Hindlimb muscle (tissue), 1 donor: ENCODE results near the gene CEACAM1. TPM values are rescaled to one million over a fixed set of nuclear protein-coding genes. Genes with fewer than 3 reads are reported as not detected.
"Not testable (repeated sequence)": the region's sequence is repeated elsewhere in the genome, so short reads cannot be mapped to it uniquely, and the experiment has no call there.

Source experiments
- DNase-seq: peaks from one replicate; pipeline ENCODE4 v3.0.0-alpha.2; 2013
- polyA plus RNA-seq: library from polyadenylated mRNA; unstranded; fragments of 120-200 nt; gene quantifications from one replicate; pipeline ENCODE4 v1.2.1, GENCODE V29; 2013; ENCODE audit not compliant: insufficient read length

The CEACAM1 gene
- polyA plus RNA-seq, 1 donor, result 2.1 TPM

GRCh38 chr19:42473686-42474085, 54.6 kb downstream of the CEACAM1 start:
- no peak for DNase-seq

- DNase-seq, result no peak
Observed at GRCh38 chr19:42472402-42473147, 55.7 kb downstream of the CEACAM1 start.

- no peak for DNase-seq
Observed at GRCh38 chr19:42471554-42472249, 56.6 kb downstream of the CEACAM1 start.

GRCh38 chr19:42469311-42470235, 58.7 kb downstream of the CEACAM1 start:
- no peak for DNase-seq

- DNase-seq, result no peak
Observed at GRCh38 chr19:42468273-42468796, 59.9 kb downstream of the CEACAM1 start.

- no peak for DNase-seq
Observed at GRCh38 chr19:42467183-42467760, 61.0 kb downstream of the CEACAM1 start.

GRCh38 chr19:42466521-42467182, 61.6 kb downstream of the CEACAM1 start:
- no peak for DNase-seq

- no peak for DNase-seq
Observed at GRCh38 chr19:42465827-42466280, 62.4 kb downstream of the CEACAM1 start.

GRCh38 chr19:42461700-42462324, 66.5 kb downstream of the CEACAM1 start:
- DNase-seq, result no peak

- not testable (repeated sequence) for DNase-seq
Observed at GRCh38 chr19:42461231-42461630, 67.0 kb downstream of the CEACAM1 start.

- no peak for DNase-seq
Observed at GRCh38 chr19:42459926-42460325, 68.4 kb downstream of the CEACAM1 start.

Other genes with a start within 250 kb of the CEACAM1 start
- 0.53 TPM for gene PRR19, start 226.3 kb downstream of the CEACAM1 start, polyA plus RNA-seq
- gene PAFAH1B3, start 225.9 kb downstream of the CEACAM1 start, polyA plus RNA-seq, result 33.6 TPM
- gene TMEM145, start 215.2 kb downstream of the CEACAM1 start, polyA plus RNA-seq, result 0.41 TPM
- 30.9 TPM for gene MEGF8, start 202.8 kb downstream of the CEACAM1 start, polyA plus RNA-seq
- gene CNFN, start 138.2 kb downstream of the CEACAM1 start, polyA plus RNA-seq, result not detected
- gene LIPE, start 101.1 kb downstream of the CEACAM1 start, polyA plus RNA-seq, result 11.6 TPM
- not detected for gene CXCL17, start 85.5 kb downstream of the CEACAM1 start, polyA plus RNA-seq
- 0.09 TPM for gene CEACAM8, start 66.4 kb upstream of the CEACAM1 start, polyA plus RNA-seq
- not detected for gene PSG3, start 212.0 kb upstream of the CEACAM1 start, polyA plus RNA-seq
- not detected for gene PSG8, start 237.2 kb upstream of the CEACAM1 start, polyA plus RNA-seq